Liver (tissue), 9 donors: Measurements from ENCODE around the gene MTCH1. TPM values are rescaled to one million over a fixed set of nuclear protein-coding genes. Genes with fewer than 3 reads are reported as not detected.

Source experiments
- DNase-seq: peaks from one replicate; pipeline ENCODE4 v3.0.0-alpha.2; 2017; ENCODE audit warnings: low spot score
- H3K27ac ChIP-seq, 2 donors: one replicate each; pipeline ENCODE4 v1.7.0; 2013; ENCODE audit warnings: inconsistent platforms in 2 of 2, low read length in 2 of 2, control low read depth in 1 of 2, low read depth in 1 of 2, mild to moderate bottlenecking in 1 of 2
- H3K27me3 ChIP-seq, 4 donors: one replicate each; pipeline versions ENCODE4 v1.6.1 to v1.7.0; 2013; ENCODE audit warnings: low read length in 3 of 4, inconsistent platforms in 1 of 4, mild to moderate bottlenecking in 1 of 4, moderate library complexity in 1 of 4; ENCODE audit not compliant: control insufficient read depth in 4 of 4, insufficient read depth in 4 of 4
- H3K36me3 ChIP-seq, 4 donors: one replicate each; pipeline versions ENCODE4 v1.6.1 to v1.7.0; 2013; ENCODE audit warnings: low read length in 3 of 4, mild to moderate bottlenecking in 3 of 4, low read depth in 1 of 4, moderate library complexity in 1 of 4; ENCODE audit not compliant: control insufficient read depth in 4 of 4, insufficient read depth in 3 of 4
- H3K4me1 ChIP-seq, 4 donors: one replicate each; pipeline versions ENCODE4 v1.6.1 to v1.7.0; 2013; ENCODE audit warnings: low read length in 3 of 4, mild to moderate bottlenecking in 3 of 4, moderate library complexity in 1 of 4; ENCODE audit not compliant: control insufficient read depth in 4 of 4, insufficient read depth in 4 of 4
- H3K4me3 ChIP-seq, 3 donors: one replicate each; pipeline versions ENCODE4 v1.6.1 to v1.7.0; 2013; ENCODE audit warnings: low read length in 3 of 3, control low read depth in 1 of 3, low read depth in 1 of 3, mild to moderate bottlenecking in 1 of 3
- H3K9ac ChIP-seq, 2 donors: one replicate each; pipeline ENCODE4 v1.7.0; 2013; ENCODE audit warnings: low read length in 2 of 2, mild to moderate bottlenecking in 2 of 2, moderate library complexity in 2 of 2, control low read depth in 1 of 2, low read depth in 1 of 2
- H3K9me3 ChIP-seq, 4 donors: one replicate each; pipeline versions ENCODE4 v1.6.1 to v1.7.0; 2013; ENCODE audit warnings: low read length in 3 of 4; ENCODE audit not compliant: control insufficient read depth in 4 of 4
- EGR1 ChIP-seq, 2 donors: IDR thresholded peaks; 2 replicates each; pipeline ENCODE4 v1.6.1; 2016 to 2018; ENCODE audit warnings: antibody characterized with exemption in 2 of 2, low read depth in 2 of 2
- FOXA1 ChIP-seq: IDR thresholded peaks from 2 replicates; pipeline ENCODE4 v1.6.1; 2016; ENCODE audit warnings: antibody characterized with exemption
- FOXA2 ChIP-seq: IDR thresholded peaks from 2 replicates; pipeline ENCODE4 v1.6.1; 2016; ENCODE audit warnings: antibody characterized with exemption
- JUND ChIP-seq, 2 donors: IDR thresholded peaks; 2 replicates each; pipeline ENCODE4 v1.6.1; 2016; ENCODE audit warnings: antibody characterized with exemption in 2 of 2
- NR2F2 ChIP-seq: IDR thresholded peaks from 2 replicates; pipeline ENCODE4 v1.6.1; 2016; ENCODE audit warnings: antibody characterized with exemption
- RAD21 ChIP-seq, 2 donors: IDR thresholded peaks; 2 replicates each; pipeline ENCODE4 v1.6.1; 2016; ENCODE audit warnings: antibody characterized with exemption in 2 of 2, mild to moderate bottlenecking in 2 of 2
- SP1 ChIP-seq: IDR thresholded peaks from 2 replicates; pipeline ENCODE4 v1.6.1; 2018; ENCODE audit warnings: antibody characterized with exemption, mild to moderate bottlenecking
- TAF1 ChIP-seq: conservative IDR thresholded peaks from 2 replicates; pipeline ENCODE4 v1.6.1; 2016; ENCODE audit warnings: antibody characterized with exemption, mild to moderate bottlenecking
- YY1 ChIP-seq: IDR thresholded peaks from 2 replicates; pipeline ENCODE4 v1.6.1; 2016; ENCODE audit warnings: antibody characterized with exemption, mild to moderate bottlenecking
- WGBS: extraction: QIAGEN DNeasy Blood & Tissue Kit; methylation state at CpG from one replicate; pipeline ENCODE4 v1.1.7; 2013; 5-methylcytosine and 5-hydroxymethylcytosine counted together
- polyA plus RNA-seq, 2 donors: library from polyadenylated mRNA; stranded (reverse) in 1 of 2; unstranded in 1 of 2; fragments of 200-250 nt in 1 of 2; fragments of >200 nt in 1 of 2; fragmentation: Nextera tagmentation in 1 of 2; extraction: Ambion mirVana in 1 of 2; gene quantifications; one replicate each; pipeline versions ENCODE4 v1.2.1 to v1.2.3, GENCODE V29; 2013 to 2015
- total RNA-seq, 2 donors: library from RNA; depleted of rRNA; stranded (reverse); fragments of >200 nt; gene quantifications; one replicate each; pipeline ENCODE4 v1.2.3, GENCODE V29; 2014
- TF ChIP-seq, protein P1 (sequence below): fragments of 150-350 bp; IDR thresholded peaks from 2 replicates; pipeline ENCODE4 v1.5.1; 2017; ENCODE audit warnings: improper control_type of control experiment, low read depth, low read length; ENCODE audit not compliant: missing input control
- TF ChIP-seq, protein P2 (sequence below): IDR thresholded peaks from 2 replicates; pipeline ENCODE4 v1.6.1; 2016; ENCODE audit warnings: antibody characterized with exemption, mild to moderate bottlenecking
- donor health status: healthy.
- donor health status: healthy.
- donor health status: healthy.
- donor health status: healthy.
- donor health status: healthy.

The MTCH1 gene
- total and polyA plus RNA-seq, 4 donors = 61.5 to 79.6 (median 74.1) TPM

GRCh38 chr6:36955136-36955535 lies 30.9 kb downstream of the MTCH1 start:
- Histone ChIP-seq H3K36me3 (no peaks in the 10 kb centered on the region), H3K9ac (no peak overlapping the region), H3K4me1 (no peaks in the 10 kb centered on the region), H3K4me3 (no peak overlapping the region), H3K9me3 (no peaks in the 10 kb centered on the region), H3K27me3 (no peaks in the 10 kb centered on the region), H3K27ac (no peak overlapping the region)
- no peak for DNase-seq
- TF ChIP-seq FOXA2 (no peak), YY1 (no peak), EGR1 (IDR thresholded peaks at IDR 0.05; ENCODE audit: low read depth in 2 of 2) (no peak), TAF1 (no peak)
- TF ChIP-seq, protein P1, sequence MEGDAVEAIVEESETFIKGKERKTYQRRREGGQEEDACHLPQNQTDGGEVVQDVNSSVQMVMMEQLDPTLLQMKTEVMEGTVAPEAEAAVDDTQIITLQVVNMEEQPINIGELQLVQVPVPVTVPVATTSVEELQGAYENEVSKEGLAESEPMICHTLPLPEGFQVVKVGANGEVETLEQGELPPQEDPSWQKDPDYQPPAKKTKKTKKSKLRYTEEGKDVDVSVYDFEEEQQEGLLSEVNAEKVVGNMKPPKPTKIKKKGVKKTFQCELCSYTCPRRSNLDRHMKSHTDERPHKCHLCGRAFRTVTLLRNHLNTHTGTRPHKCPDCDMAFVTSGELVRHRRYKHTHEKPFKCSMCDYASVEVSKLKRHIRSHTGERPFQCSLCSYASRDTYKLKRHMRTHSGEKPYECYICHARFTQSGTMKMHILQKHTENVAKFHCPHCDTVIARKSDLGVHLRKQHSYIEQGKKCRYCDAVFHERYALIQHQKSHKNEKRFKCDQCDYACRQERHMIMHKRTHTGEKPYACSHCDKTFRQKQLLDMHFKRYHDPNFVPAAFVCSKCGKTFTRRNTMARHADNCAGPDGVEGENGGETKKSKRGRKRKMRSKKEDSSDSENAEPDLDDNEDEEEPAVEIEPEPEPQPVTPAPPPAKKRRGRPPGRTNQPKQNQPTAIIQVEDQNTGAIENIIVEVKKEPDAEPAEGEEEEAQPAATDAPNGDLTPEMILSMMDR = no peak
- WGBS = 67% methylated on average over 6 of the region's 6 CpGs

DNA sequence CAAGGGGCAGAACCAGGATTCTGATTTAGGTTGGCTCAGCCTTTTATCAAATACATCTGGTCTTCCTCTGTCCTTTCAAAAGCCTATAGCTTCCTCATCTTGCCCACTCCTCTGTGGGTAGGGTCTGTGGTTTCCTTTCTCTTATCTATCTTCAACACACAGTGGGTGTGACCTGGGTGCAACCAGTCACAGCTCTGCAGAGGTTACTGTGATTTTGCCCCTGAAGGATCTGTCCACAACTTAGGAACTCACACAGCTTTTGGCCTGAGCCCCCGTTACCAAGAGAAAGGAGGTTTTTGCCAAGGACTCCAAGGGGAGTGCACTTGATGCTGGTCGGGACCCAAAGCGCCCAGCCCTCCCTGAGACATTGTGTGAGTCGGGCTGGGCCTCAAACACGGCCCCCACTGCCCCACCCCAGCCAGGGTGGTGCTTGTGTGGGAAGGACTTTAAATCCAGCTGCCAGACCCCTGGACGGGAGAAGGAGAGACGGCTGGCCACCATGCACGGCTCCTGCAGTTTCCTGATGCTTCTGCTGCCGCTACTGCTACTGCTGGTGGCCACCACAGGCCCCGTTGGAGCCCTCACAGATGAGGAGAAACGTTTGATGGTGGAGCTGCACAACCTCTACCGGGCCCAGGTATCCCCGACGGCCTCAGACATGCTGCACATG lies 31.6 kb downstream of the MTCH1 start, which contains the start of gene PI16:
PI16 (plus strand) TSS at position 477 of the 670 bp plus-strand sequence; CDS start at position 500, 23 bp downstream.
- no peak for DNase-seq
- Histone ChIP-seq H3K4me1 (no peaks in the 10 kb centered on the region), H3K4me3 (no peak within 1 kb of the TSS), H3K9ac (no peak within 1 kb of the TSS), H3K9me3 (no peaks in the 10 kb centered on the region), H3K27me3 (no peaks in the 10 kb centered on the region), H3K36me3 (no peaks in the 10 kb centered on the region), H3K27ac (no peak within 1 kb of the TSS)
- WGBS = 77% methylated on average over 14 of the region's 14 CpGs
- TF ChIP-seq FOXA1 = no peak
- no peak for TF ChIP-seq NR2F2
- TF ChIP-seq JUND (IDR thresholded peaks at IDR 0.05) = no peak
- no peak for TF ChIP-seq SP1
- TF ChIP-seq RAD21 (IDR thresholded peaks at IDR 0.05) = no peak
- TF ChIP-seq, protein P1 = no peak
- no peak for TF ChIP-seq YY1

- no peaks in the 10 kb centered on the region for H3K9me3 ChIP-seq
- 81% methylated on average over 1 of the region's 1 CpG for whole genome bisulfite sequencing
- H3K27ac ChIP-seq = no peak overlapping the region
- H3K36me3 ChIP-seq = no peaks in the 10 kb centered on the region
- H3K4me1 ChIP-seq = no peaks in the 10 kb centered on the region
- H3K9ac ChIP-seq = no peak overlapping the region
- no peak overlapping the region for H3K4me3 ChIP-seq
- no peaks in the 10 kb centered on the region for H3K27me3 ChIP-seq
- DNase-seq = no peak
- TF ChIP-seq NR2F2 (no peak), YY1 (no peak), JUND (IDR thresholded peaks at IDR 0.05) (no peak)
- TF ChIP-seq, protein P2, sequence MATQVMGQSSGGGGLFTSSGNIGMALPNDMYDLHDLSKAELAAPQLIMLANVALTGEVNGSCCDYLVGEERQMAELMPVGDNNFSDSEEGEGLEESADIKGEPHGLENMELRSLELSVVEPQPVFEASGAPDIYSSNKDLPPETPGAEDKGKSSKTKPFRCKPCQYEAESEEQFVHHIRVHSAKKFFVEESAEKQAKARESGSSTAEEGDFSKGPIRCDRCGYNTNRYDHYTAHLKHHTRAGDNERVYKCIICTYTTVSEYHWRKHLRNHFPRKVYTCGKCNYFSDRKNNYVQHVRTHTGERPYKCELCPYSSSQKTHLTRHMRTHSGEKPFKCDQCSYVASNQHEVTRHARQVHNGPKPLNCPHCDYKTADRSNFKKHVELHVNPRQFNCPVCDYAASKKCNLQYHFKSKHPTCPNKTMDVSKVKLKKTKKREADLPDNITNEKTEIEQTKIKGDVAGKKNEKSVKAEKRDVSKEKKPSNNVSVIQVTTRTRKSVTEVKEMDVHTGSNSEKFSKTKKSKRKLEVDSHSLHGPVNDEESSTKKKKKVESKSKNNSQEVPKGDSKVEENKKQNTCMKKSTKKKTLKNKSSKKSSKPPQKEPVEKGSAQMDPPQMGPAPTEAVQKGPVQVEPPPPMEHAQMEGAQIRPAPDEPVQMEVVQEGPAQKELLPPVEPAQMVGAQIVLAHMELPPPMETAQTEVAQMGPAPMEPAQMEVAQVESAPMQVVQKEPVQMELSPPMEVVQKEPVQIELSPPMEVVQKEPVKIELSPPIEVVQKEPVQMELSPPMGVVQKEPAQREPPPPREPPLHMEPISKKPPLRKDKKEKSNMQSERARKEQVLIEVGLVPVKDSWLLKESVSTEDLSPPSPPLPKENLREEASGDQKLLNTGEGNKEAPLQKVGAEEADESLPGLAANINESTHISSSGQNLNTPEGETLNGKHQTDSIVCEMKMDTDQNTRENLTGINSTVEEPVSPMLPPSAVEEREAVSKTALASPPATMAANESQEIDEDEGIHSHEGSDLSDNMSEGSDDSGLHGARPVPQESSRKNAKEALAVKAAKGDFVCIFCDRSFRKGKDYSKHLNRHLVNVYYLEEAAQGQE = no peak
Observed at GRCh38 chr6:36953931-36954261, 32.1 kb downstream of the MTCH1 start.
